Activated CD8-positive, alpha-beta memory T cell treated with anti-CD3 and anti-CD28 coated beads for 1 hour (primary cell): ENCODE measurements around the gene CCNJL.
"Not testable (repeated sequence)": the region's sequence is repeated elsewhere in the genome, so short reads cannot be mapped to it uniquely, and the experiment has no call there.

Experiments
- DNase-seq, 2 donors: peaks; one replicate each; pipeline ENCODE4 v3.0.0-alpha.2; 2020; ENCODE audit warnings: low read depth in 1 of 2; ENCODE audit errors: extremely low read depth in 1 of 2

The CCNJL gene

GRCh38 chr5:160334716-160335115 is 22.4 kb upstream of the CCNJL start:
- not testable (repeated sequence) for DNase-seq

GRCh38 chr5:160333721-160334120 is 21.4 kb upstream of the CCNJL start:
- DNase-seq = no peak

GRCh38 chr5:160330212-160330611 is 17.8 kb upstream of the CCNJL start:
- no peak for DNase-seq

- DNase-seq = no peak
These were observed 15.5 kb upstream of the CCNJL start for GRCh38 chr5:160327818-160328217.

GRCh38 chr5:160326981-160327380 is 14.6 kb upstream of the CCNJL start:
- DNase-seq = no peak

- DNase-seq = no peak
These were observed 13.4 kb upstream of the CCNJL start for GRCh38 chr5:160325716-160326115.

GRCh38 chr5:160324886-160325285 is 12.5 kb upstream of the CCNJL start:
- DNase-seq = no peak

- no peak for DNase-seq
These were observed 6.0 kb upstream of the CCNJL start for GRCh38 chr5:160318409-160318808.

GRCh38 chr5:160317434-160317833 is 5.1 kb upstream of the CCNJL start:
- DNase-seq = no peak

GRCh38 chr5:160315968-160316367 is 3.6 kb upstream of the CCNJL start:
- no peak for DNase-seq

- DNase-seq = no peak
These were observed 780 bp upstream of the CCNJL start for GRCh38 chr5:160312960-160313727.

- no peak for DNase-seq
These were observed 752 bp downstream of the CCNJL start for GRCh38 chr5:160311491-160312133.

GRCh38 chr5:160310552-160311295 is 1.6 kb downstream of the CCNJL start:
- DNase-seq = no peak

- no peak for DNase-seq
These were observed 2.2 kb downstream of the CCNJL start for GRCh38 chr5:160310140-160310539.

GRCh38 chr5:160306696-160307095 is 5.7 kb downstream of the CCNJL start:
- no peak for DNase-seq

- DNase-seq = no peak
These were observed 7.0 kb downstream of the CCNJL start for GRCh38 chr5:160305319-160305718.

GRCh38 chr5:160303690-160304089 is 8.7 kb downstream of the CCNJL start:
- no peak for DNase-seq

- DNase-seq = no peak
These were observed 14.2 kb downstream of the CCNJL start for GRCh38 chr5:160298189-160298588.

- DNase-seq = no peak
These were observed 14.6 kb downstream of the CCNJL start for GRCh38 chr5:160297776-160298175.

GRCh38 chr5:160297004-160297403 is 15.4 kb downstream of the CCNJL start:
- no peak for DNase-seq

- no peak for DNase-seq
These were observed 15.9 kb downstream of the CCNJL start for GRCh38 chr5:160296496-160296895.
